H1 (cell line): ENCODE data around the gene SAMM50. TPM values are rescaled to one million over a fixed set of nuclear protein-coding genes. Genes with fewer than 3 reads are reported as not detected.

ENCODE experiments used
- CTCF ChIA-PET: fragments of 300-600 bp; sonication (Branson Sonifier 250); formaldehyde crosslinking; loops from one replicate; lab custom pipeline; 2021; ENCODE audit not compliant: partially characterized antibody; lab: Charles Lee
- POLR2A ChIA-PET: fragments of 300-600 bp; sonication (Branson Sonifier 250); formaldehyde crosslinking; loops from one replicate; lab custom pipeline; 2021; ENCODE audit warnings: inconsistent platforms; ENCODE audit not compliant: partially characterized antibody; lab: Charles Lee
- DNase-seq, 2 experiments: peaks; one replicate each; pipeline versions ENCODE4 v3.0.0 to v3.0.0-alpha.2; 2010 to 2022; ENCODE audit warnings: low spot score in 2 of 2, low read depth in 1 of 2, mixed read lengths in 1 of 2
- FAIRE-seq: peaks from 2 replicates; lab custom pipeline; 2011; peaks lifted over from hg19 to GRCh38; lab: Jason Lieb, UNC
- H2AFZ ChIP-seq: 2 replicates; pipeline ENCODE4 v1.8.1; 2012; ENCODE audit warnings: low read length, inconsistent platforms
- H2AK5ac ChIP-seq: 2 replicates; pipeline ENCODE4 v1.6.1; 2013; ENCODE audit warnings: low read depth, low read length
- H2BK120ac ChIP-seq: replicated peaks from 2 replicates; pipeline ENCODE3; 2013; ENCODE audit warnings: low read depth, low read length, inconsistent platforms
- H2BK12ac ChIP-seq: 2 replicates; pipeline ENCODE4 v1.6.1; 2013; ENCODE audit warnings: low read depth, low read length
- H2BK15ac ChIP-seq: 2 replicates; pipeline ENCODE4 v1.6.1; 2013; ENCODE audit warnings: low read length
- H2BK20ac ChIP-seq: 2 replicates; pipeline ENCODE4 v1.6.1; 2013; ENCODE audit warnings: low read length
- H2BK5ac ChIP-seq: 2 replicates; pipeline ENCODE4 v1.6.1; 2013; ENCODE audit warnings: low read depth, low read length
- H3K14ac ChIP-seq: 2 replicates; pipeline ENCODE4 v1.6.1; 2013; ENCODE audit warnings: inconsistent platforms; ENCODE audit not compliant: insufficient read length
- H3K18ac ChIP-seq: 2 replicates; pipeline ENCODE4 v1.6.1; 2013; ENCODE audit warnings: low read length; ENCODE audit errors: extremely low read depth
- H3K23ac ChIP-seq: 2 replicates; pipeline ENCODE4 v1.6.1; 2013; ENCODE audit warnings: inconsistent platforms; ENCODE audit not compliant: insufficient read length
- H3K23me2 ChIP-seq: 2 replicates; pipeline ENCODE4 v1.6.1; 2013; ENCODE audit warnings: low read depth, low read length
- H3K27ac ChIP-seq: 2 replicates; pipeline ENCODE4 v1.6.1; 2011; ENCODE audit warnings: low read depth, low read length, inconsistent platforms
- H3K27me3 ChIP-seq, 4 experiments: replicated peaks in 1 of 4; 1 replicate in 1 of 4; 2 replicates in 3 of 4; pipeline versions ENCODE4 v1.6.1 to v1.8.1; 2011 to 2013; ENCODE audit warnings: low read length in 3 of 4, mild to moderate bottlenecking in 3 of 4, inconsistent platforms in 2 of 4, mixed read lengths in 2 of 4, moderate library complexity in 1 of 4; ENCODE audit not compliant: control insufficient read depth in 3 of 4, insufficient read depth in 3 of 4; ENCODE audit errors: extremely low read depth in 1 of 4
- H3K36me3 ChIP-seq, 4 experiments: 2 replicates each; pipeline versions ENCODE4 v1.6.1 to v1.8.1; 2011 to 2013; ENCODE audit warnings: mild to moderate bottlenecking in 4 of 4, low read length in 3 of 4, moderate library complexity in 2 of 4, control low read depth in 1 of 4, inconsistent platforms in 1 of 4; ENCODE audit not compliant: insufficient read depth in 4 of 4, control insufficient read depth in 2 of 4
- H3K4ac ChIP-seq: replicated peaks from 2 replicates; pipeline ENCODE3; 2013; ENCODE audit warnings: low read length, low read depth, mixed read lengths, inconsistent platforms; ENCODE audit not compliant: insufficient read length
- H3K4me1 ChIP-seq, 4 experiments: replicated peaks in 1 of 4; 1 replicate in 1 of 4; 2 replicates in 3 of 4; pipeline versions ENCODE4 v1.6.1 to v1.8.1; 2011 to 2013; ENCODE audit warnings: low read length in 3 of 4, inconsistent platforms in 2 of 4, mixed read lengths in 1 of 4; ENCODE audit not compliant: insufficient read depth in 4 of 4, control insufficient read depth in 3 of 4
- H3K4me2 ChIP-seq, 2 experiments: 2 replicates each; pipeline versions ENCODE4 v1.6.1 to v1.8.1; 2011 to 2013; ENCODE audit warnings: low read depth in 2 of 2, low read length in 2 of 2, control low read depth in 1 of 2, inconsistent platforms in 1 of 2, mild to moderate bottlenecking in 1 of 2; ENCODE audit not compliant: insufficient read depth in 1 of 2
- H3K4me3 ChIP-seq, 4 experiments: fragments of 200-600, 300-600 bp in 1 of 4; sonication (generic), shearing (Covaris generic), sonication (Bioruptor Twin) in 1 of 4; 2 replicates each; pipeline versions ENCODE4 v1.5.1 to v1.8.1; 2011 to 2016; ENCODE audit warnings: low read length in 4 of 4, low read depth in 3 of 4, control low read depth in 2 of 4, inconsistent platforms in 2 of 4, mild to moderate bottlenecking in 2 of 4, mixed read lengths in 1 of 4, moderate library complexity in 1 of 4; ENCODE audit not compliant: insufficient read depth in 2 of 4; ENCODE audit errors: extremely low read depth in 1 of 4
- H3K56ac ChIP-seq: replicated peaks from 2 replicates; pipeline ENCODE3; 2013; ENCODE audit warnings: low read depth, mild to moderate bottlenecking, mixed read lengths, low read length, inconsistent platforms; ENCODE audit not compliant: insufficient read length
- H3K79me1 ChIP-seq: 2 replicates; pipeline ENCODE4 v1.6.1; 2013; ENCODE audit warnings: low read depth, low read length, control low read depth
- H3K79me2 ChIP-seq, 2 experiments: 2 replicates each; pipeline versions ENCODE4 v1.6.1 to v1.8.1; 2012 to 2013; ENCODE audit warnings: low read length in 2 of 2, mild to moderate bottlenecking in 2 of 2, inconsistent platforms in 1 of 2; ENCODE audit not compliant: insufficient read depth in 2 of 2, control insufficient read depth in 1 of 2
- H3K9ac ChIP-seq, 4 experiments: replicated peaks in 1 of 4; 1 replicate in 1 of 4; 2 replicates in 3 of 4; pipeline versions ENCODE4 v1.6.1 to v1.8.1; 2011 to 2013; ENCODE audit warnings: low read depth in 3 of 4, low read length in 3 of 4, control low read depth in 2 of 4, mild to moderate bottlenecking in 2 of 4, moderate library complexity in 2 of 4, inconsistent platforms in 1 of 4; ENCODE audit errors: extremely low read depth in 1 of 4
- H3K9me3 ChIP-seq, 2 experiments: 2 replicates each; pipeline versions ENCODE4 v1.6.1 to v1.8.1; 2012 to 2013; ENCODE audit warnings: mild to moderate bottlenecking in 2 of 2, moderate library complexity in 2 of 2, control low read depth in 1 of 2, inconsistent platforms in 1 of 2, low read depth in 1 of 2, low read length in 1 of 2, mixed read lengths in 1 of 2; ENCODE audit not compliant: insufficient read depth in 2 of 2
- H4K20me1 ChIP-seq, 2 experiments: replicated peaks in 1 of 2; 2 replicates each; pipeline versions ENCODE3 to v1.8.1; 2011 to 2013; ENCODE audit warnings: inconsistent platforms in 2 of 2, low read length in 2 of 2, mild to moderate bottlenecking in 1 of 2; ENCODE audit not compliant: insufficient read depth in 2 of 2, control insufficient read depth in 1 of 2
- H4K5ac ChIP-seq: 2 replicates; pipeline ENCODE4 v1.6.1; 2013; ENCODE audit warnings: low read length, low read depth, mixed read lengths, inconsistent platforms; ENCODE audit not compliant: insufficient read length
- H4K8ac ChIP-seq: 2 replicates; pipeline ENCODE4 v1.8.0; 2013; ENCODE audit warnings: mild to moderate bottlenecking, moderate library complexity, low read length, inconsistent platforms; ENCODE audit not compliant: insufficient read depth; ENCODE audit errors: extremely low read depth
- H4K91ac ChIP-seq: replicated peaks from 2 replicates; pipeline ENCODE3; 2013; ENCODE audit warnings: low read length, mixed read lengths, inconsistent platforms; ENCODE audit not compliant: insufficient read length
- ASH2L ChIP-seq: fragments of 200-600, 300-600 bp; sonication (generic); IDR thresholded peaks from one replicate; pipeline ENCODE4 v1.7.1; 2017; ENCODE audit warnings: low read length
- CHD1 ChIP-seq: IDR thresholded peaks from 2 replicates; pipeline ENCODE4 v1.6.1; 2012; ENCODE audit warnings: low read depth, low read length, improper control_type of control experiment
- CREB1 ChIP-seq: IDR thresholded peaks from 2 replicates; pipeline ENCODE4 v1.6.1; 2012; ENCODE audit warnings: inconsistent platforms
- CTCF ChIP-seq, 3 experiments: IDR thresholded peaks; 1 replicate in 2 of 3; 2 replicates in 1 of 3; pipeline versions ENCODE4 v1.5.1 to v1.6.1; 2011; ENCODE audit warnings: low read length in 3 of 3, mild to moderate bottlenecking in 3 of 3, inconsistent platforms in 2 of 3, low read depth in 1 of 3, moderate library complexity in 1 of 3; ENCODE audit not compliant: insufficient read depth in 1 of 3; ENCODE audit errors: control extremely low read depth in 1 of 3
- HDAC6 ChIP-seq: IDR thresholded peaks from one replicate; pipeline ENCODE4 v1.7.1; 2012; ENCODE audit warnings: low read depth, mild to moderate bottlenecking, inconsistent platforms, low read length, moderate library complexity
- KDM4A ChIP-seq: IDR thresholded peaks from one replicate; pipeline ENCODE4 v1.7.1; 2012; ENCODE audit warnings: low read depth, mild to moderate bottlenecking, moderate library complexity, low read length, inconsistent platforms; ENCODE audit not compliant: severe bottlenecking
- NRF1 ChIP-seq: IDR thresholded peaks from 2 replicates; pipeline ENCODE4 v1.6.1; 2011; ENCODE audit warnings: mild to moderate bottlenecking, low read depth, low read length, improper control_type of control experiment
- RBBP5 ChIP-seq: IDR thresholded peaks from 2 replicates; pipeline ENCODE4 v1.7.1; 2012; ENCODE audit warnings: low read depth, mild to moderate bottlenecking, inconsistent platforms, low read length, moderate library complexity, borderline replicate concordance
- SIX5 ChIP-seq: IDR thresholded peaks from 2 replicates; pipeline ENCODE4 v1.6.1; 2011; ENCODE audit warnings: mild to moderate bottlenecking, low read depth, low read length
- SP4 ChIP-seq: IDR thresholded peaks from 2 replicates; pipeline ENCODE4 v1.6.1; 2012; ENCODE audit warnings: low read length, inconsistent platforms
- SRF ChIP-seq: IDR thresholded peaks from 2 replicates; pipeline ENCODE4 v1.6.1; 2011; ENCODE audit warnings: mild to moderate bottlenecking, low read depth, low read length, moderate library complexity
- TEAD4 ChIP-seq: IDR thresholded peaks from 2 replicates; pipeline ENCODE4 v1.6.1; 2012; ENCODE audit warnings: low read depth, low read length, inconsistent platforms, mixed read lengths
- WGBS, 2 experiments: shearing (Covaris generic) in 1 of 2; methylation state at CpG; one replicate each; pipeline versions ENCODE4 v1.1.6 to v1.1.7; 2013 to 2015; ENCODE audit warnings: low lambda C conversion rate in 2 of 2, mixed read lengths in 2 of 2, inconsistent platforms in 1 of 2, low coverage in 1 of 2, missing lambda C conversion rate in 1 of 2; ENCODE audit not compliant: insufficient replicate concordance in 2 of 2, insufficient coverage in 1 of 2, insufficient read length in 1 of 2; ENCODE audit errors: extremely low coverage in 1 of 2, missing lambda C conversion rate in 1 of 2; 5-methylcytosine and 5-hydroxymethylcytosine counted together
- polyA plus RNA-seq, 7 experiments: library from polyadenylated mRNA; depleted of rRNA in 3 of 7; stranded (reverse) in 5 of 7; unstranded in 2 of 7; fragments of >200 nt in 5 of 7; fragments of 200-250 nt in 2 of 7; gene quantifications; 1 replicate in 5 of 7; 2 replicates in 1 of 7; 4 replicates in 1 of 7; pipeline versions ENCODE4 v1.2.1 to v1.2.3, GENCODE V29; 2011 to 2013; ENCODE audit warnings: missing spikeins in 2 of 7, mixed read lengths in 2 of 7
- total RNA-seq: library from RNA; stranded (reverse); fragmentation: NEBNext Ultra II Directional; extraction: Animal tissue kit (Norgen Biotek cat#: 25700); gene quantifications from 2 replicates; pipeline ENCODE4 v1.2.1, GENCODE V29; 2021

Gene SAMM50
- total and polyA plus RNA-seq, 2 of the 8 experiments (the other 6 are each of a cell fraction or from before 2014, with no cell fraction given) = 45.4 to 70.3 TPM

- ChIA-PET POLR2A (no interaction called here), CTCF (interaction anchor here (0.5 to 1.1 kb wide), 6 partner anchors 16 to 597 kb away, joined by 3 read pairs; no protein-coding TSS in a partner anchor)
- Histone ChIP-seq H3K79me2 (no peaks in the 10 kb centered on the region), H3K27me3 (0 out of 7 replicates have a peak, but pooled peaks cover 0 to 2% (median 0%) of the 10 kb centered on the region in 4 experiments), H2AFZ (no peak overlapping the region), H3K4ac (no peak overlapping the region), H2BK15ac (no peak overlapping the region), H3K23ac (no peak overlapping the region), H3K56ac (no peak overlapping the region), H4K8ac (no peak overlapping the region), H4K20me1 (no peaks in the 10 kb centered on the region), H3K4me3 (no peak overlapping the region), H2BK120ac (no peak overlapping the region), H3K4me2 (no peak overlapping the region), H2BK5ac (no peak overlapping the region), H3K14ac (no peak overlapping the region), H2BK20ac (no peak overlapping the region), H3K36me3 (no peaks in the 10 kb centered on the region), H3K23me2 (no peaks in the 10 kb centered on the region), H2AK5ac (no peak overlapping the region), H3K18ac (no peak overlapping the region), H3K9me3 (no peaks in the 10 kb centered on the region), H3K27ac (no peak overlapping the region), H3K4me1 (peaks cover 0 to 7% (median 0%) of the 10 kb centered on the region in 4 experiments; a peak in 1 of 7 replicates), H2BK12ac (no peak overlapping the region), H4K5ac (no peak overlapping the region), H3K79me1 (no peaks in the 10 kb centered on the region; the same call in 1 of the 2 replicates), H3K9ac (no peak overlapping the region), H4K91ac (no peak overlapping the region)
- DNase-seq (no peak), FAIRE-seq (no peak)
- 97% methylated on average over 18 of the region's 18 CpGs; no CpG with 5 or more reads in 1 of the 2 experiments for WGBS, 2 experiments
- TF ChIP-seq SRF (no peak), ASH2L (no peak), TEAD4 (no peak), SIX5 (no peak), RBBP5 (no peak), HDAC6 (no peak), CTCF (IDR thresholded peaks at IDR 0.05; ENCODE audit: control extremely low read depth in 1 of 3, insufficient read depth in 1 of 3, low read depth in 1 of 3, low read length in 3 of 3) (no peak), KDM4A (no peak), CHD1 (no peak), SP4 (no peak), NRF1 (no peak), CREB1 (no peak)
Observed at GRCh38 chr22:44030051-44030701, 74.9 kb downstream of the SAMM50 start.
